WTC11 (cell line): Measurements from ENCODE around the gene PTGS1. TPM values are rescaled to one million over a fixed set of nuclear protein-coding genes. Genes with fewer than 3 reads are reported as not detected.

Experiments used
- ATAC-seq: fragments of 200-7000 bp; cut with Tn5 transposase; 2 replicates; pipeline ENCODE4 v1.10.0; 2021; ENCODE audit warnings: mild to moderate bottlenecking, moderate library complexity
- CTCF ChIA-PET: fragments of 300-600 bp; sonication (Branson Sonifier 250); formaldehyde crosslinking; loops from one replicate; lab custom pipeline; 2021; ENCODE audit warnings: antibody characterized with exemption; lab: Charles Lee
- POLR2A ChIA-PET: fragments of 350-600 bp; sonication (Branson Sonifier 250); formaldehyde crosslinking; loops from one replicate; lab custom pipeline; 2021; ENCODE audit warnings: antibody characterized with exemption; lab: Charles Lee
- DNase-seq: peaks from one replicate; pipeline ENCODE4 v3.0.0; 2021; ENCODE audit warnings: low spot score
- H3K27ac Mint-ChIP-seq: 2 replicates; pipeline ENCODE4 v1.8.0; 2021; ENCODE audit warnings: mixed read lengths
- H3K27me3 Mint-ChIP-seq: 2 replicates; pipeline ENCODE4 v1.8.0; 2021; ENCODE audit warnings: low read depth, mild to moderate bottlenecking, moderate library complexity, mixed read lengths
- H3K36me3 Mint-ChIP-seq: 2 replicates; pipeline ENCODE4 v1.8.0; 2021; ENCODE audit warnings: mixed read lengths
- H3K4me1 Mint-ChIP-seq: 2 replicates; pipeline ENCODE4 v1.8.0; 2022; ENCODE audit warnings: mixed read lengths
- H3K4me3 Mint-ChIP-seq: 2 replicates; pipeline ENCODE4 v1.8.0; 2021; ENCODE audit warnings: mild to moderate bottlenecking, moderate library complexity, mixed read lengths
- H3K9me3 Mint-ChIP-seq: 2 replicates; pipeline ENCODE4 v1.8.0; 2021; ENCODE audit warnings: mixed read lengths
- ARID4B ChIP-seq: sonication (generic); formaldehyde crosslinking; IDR thresholded peaks from 2 replicates; pipeline ENCODE4 v1.8.0; 2023; ENCODE audit warnings: missing genetic modification reagents, mild to moderate bottlenecking, borderline replicate concordance
- ESRRA ChIP-seq: sonication (generic); formaldehyde crosslinking; IDR thresholded peaks from 2 replicates; pipeline ENCODE4 v1.8.1; 2022; ENCODE audit warnings: mild to moderate bottlenecking, missing genetic modification reagents, borderline replicate concordance
- ETV6 ChIP-seq: sonication (generic); formaldehyde crosslinking; IDR thresholded peaks from 2 replicates; pipeline ENCODE4 v1.8.1; 2022; ENCODE audit warnings: mild to moderate bottlenecking, missing genetic modification reagents
- GABPB1 ChIP-seq: sonication (generic); formaldehyde crosslinking; IDR thresholded peaks from 2 replicates; pipeline ENCODE4 v1.8.1; 2023; ENCODE audit warnings: mild to moderate bottlenecking, missing genetic modification reagents
- HMGXB4 ChIP-seq: sonication (generic); formaldehyde crosslinking; IDR thresholded peaks from 2 replicates; pipeline ENCODE4 v1.8.1; 2023; ENCODE audit warnings: mild to moderate bottlenecking, moderate library complexity, missing genetic modification reagents
- KAT7 ChIP-seq: sonication (generic); formaldehyde crosslinking; IDR thresholded peaks from 2 replicates; pipeline ENCODE4 v1.8.1; 2023; ENCODE audit warnings: missing genetic modification reagents, mild to moderate bottlenecking, borderline replicate concordance
- MYBL2 ChIP-seq: sonication (generic); formaldehyde crosslinking; IDR thresholded peaks from 2 replicates; pipeline ENCODE4 v1.8.1; 2023; ENCODE audit warnings: mild to moderate bottlenecking, moderate library complexity, missing genetic modification reagents
- NFATC4 ChIP-seq: fragments of 250-450 bp; sonication (Bioruptor Pico); IDR thresholded peaks from 2 replicates; pipeline ENCODE4 v1.9.0; 2021; ENCODE audit warnings: mild to moderate bottlenecking
- NR2C2 ChIP-seq: sonication (generic); formaldehyde crosslinking; IDR thresholded peaks from 2 replicates; pipeline ENCODE4 v1.8.0; 2022; ENCODE audit warnings: mild to moderate bottlenecking, missing genetic modification reagents
- NR3C1 ChIP-seq: sonication (generic); formaldehyde crosslinking; conservative IDR thresholded peaks from 2 replicates; pipeline ENCODE4 v1.8.1; 2023; ENCODE audit warnings: low read depth, mild to moderate bottlenecking, missing genetic modification reagents
- PRDM15 ChIP-seq: sonication (generic); formaldehyde crosslinking; IDR thresholded peaks from 2 replicates; pipeline ENCODE4 v1.8.0; 2022; ENCODE audit warnings: missing genetic modification reagents
- PRRX2 ChIP-seq: fragments of 250-450 bp; sonication (Bioruptor Pico); IDR thresholded peaks from 2 replicates; pipeline ENCODE4 v1.8.0; 2021; ENCODE audit warnings: mild to moderate bottlenecking
- TCF7 ChIP-seq: sonication (generic); formaldehyde crosslinking; IDR thresholded peaks from 2 replicates; pipeline ENCODE4 v1.8.0; 2022; ENCODE audit warnings: mild to moderate bottlenecking, low read depth, missing genetic modification reagents, moderate library complexity
- TP53 ChIP-seq: sonication (generic); formaldehyde crosslinking; IDR thresholded peaks from 2 replicates; pipeline ENCODE4 v1.8.1; 2023; ENCODE audit warnings: mild to moderate bottlenecking, missing genetic modification reagents
- ZMAT4 ChIP-seq: fragments of 250-450 bp; sonication (Bioruptor Pico); IDR thresholded peaks from 2 replicates; pipeline ENCODE4 v1.9.0; 2021; ENCODE audit warnings: mild to moderate bottlenecking
- ZNF219 ChIP-seq: sonication (generic); formaldehyde crosslinking; IDR thresholded peaks from 2 replicates; pipeline ENCODE4 v1.8.0; 2023; ENCODE audit warnings: missing genetic modification reagents, mild to moderate bottlenecking, borderline replicate concordance
- ZNF232 ChIP-seq: sonication (generic); formaldehyde crosslinking; IDR thresholded peaks from 2 replicates; pipeline ENCODE4 v1.8.0; 2022; ENCODE audit warnings: mild to moderate bottlenecking, missing genetic modification reagents
- total RNA-seq: library from RNA; stranded (reverse); gene quantifications from 3 replicates; pipeline ENCODE4 v1.2.3, GENCODE V29; 2021
- TF ChIP-seq, protein P1 (sequence below): fragments of 250-450 bp; sonication (Bioruptor Pico); IDR thresholded peaks from 2 replicates; pipeline ENCODE4 v2.1.2; 2022; ENCODE audit warnings: mild to moderate bottlenecking, moderate library complexity
- TF ChIP-seq, protein P2 (sequence below): sonication (generic); formaldehyde crosslinking; IDR thresholded peaks from 2 replicates; pipeline ENCODE4 v1.8.0; 2022; ENCODE audit warnings: mild to moderate bottlenecking, missing genetic modification reagents

PTGS1 gene
- total RNA-seq, 1 experiment from 2014 or later = 1.0 TPM

DNA sequence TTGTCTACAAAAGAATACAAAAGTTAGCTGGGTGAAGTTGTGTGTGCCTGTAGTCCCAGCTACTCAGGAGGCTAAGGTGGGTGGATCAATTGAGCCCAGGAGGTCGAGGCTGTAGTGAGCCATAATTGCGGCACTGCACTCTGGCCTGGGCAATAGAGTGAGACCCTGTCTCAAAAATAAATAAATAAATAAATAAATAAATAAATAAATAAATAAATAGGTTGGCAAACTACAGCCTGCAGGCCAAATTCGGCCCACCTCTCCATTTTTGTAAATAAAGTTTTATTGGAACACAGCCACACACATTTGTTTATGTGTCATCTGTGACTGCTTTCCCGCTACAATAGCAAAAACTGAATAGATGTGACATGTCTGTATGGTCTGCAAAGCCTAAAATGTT is 9.5 kb downstream of the PTGS1 start:
- ATAC-seq (no peak), DNase-seq (no peak)
- peaks cover 11% of the 10 kb centered on the region for H3K9me3 Mint-ChIP-seq
- ChIA-PET CTCF (no interaction called here), POLR2A (no interaction called here)
- H3K27ac Mint-ChIP-seq = no peak overlapping the region
- no peak overlapping the region for H3K4me3 Mint-ChIP-seq
- TF ChIP-seq, protein P1, sequence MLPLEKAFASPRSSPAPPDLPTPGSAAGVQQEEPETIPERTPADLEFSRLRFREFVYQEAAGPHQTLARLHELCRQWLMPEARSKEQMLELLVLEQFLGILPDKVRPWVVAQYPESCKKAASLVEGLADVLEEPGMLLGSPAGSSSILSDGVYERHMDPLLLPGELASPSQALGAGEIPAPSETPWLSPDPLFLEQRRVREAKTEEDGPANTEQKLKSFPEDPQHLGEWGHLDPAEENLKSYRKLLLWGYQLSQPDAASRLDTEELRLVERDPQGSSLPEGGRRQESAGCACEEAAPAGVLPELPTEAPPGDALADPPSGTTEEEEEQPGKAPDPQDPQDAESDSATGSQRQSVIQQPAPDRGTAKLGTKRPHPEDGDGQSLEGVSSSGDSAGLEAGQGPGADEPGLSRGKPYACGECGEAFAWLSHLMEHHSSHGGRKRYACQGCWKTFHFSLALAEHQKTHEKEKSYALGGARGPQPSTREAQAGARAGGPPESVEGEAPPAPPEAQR (CRISPR knock-in tag) = no peak
- TF ChIP-seq HMGXB4 (CRISPR knock-in tag) (no peak), PRRX2 (CRISPR knock-in tag) (no peak), ZNF219 (no peak), ETV6 (CRISPR knock-in tag) (no peak), NFATC4 (CRISPR knock-in tag) (no peak), NR3C1 (CRISPR knock-in tag) (no peak), PRDM15 (CRISPR knock-in tag) (no peak), ESRRA (CRISPR knock-in tag) (no peak), GABPB1 (no peak)
- H3K4me1 Mint-ChIP-seq = peaks cover 14% of the 10 kb centered on the region
- peaks cover 5% of the 10 kb centered on the region for H3K27me3 Mint-ChIP-seq
- H3K36me3 Mint-ChIP-seq = 0 out of 2 replicates have a peak, but pooled peaks cover 3% of the 10 kb centered on the region

DNA sequence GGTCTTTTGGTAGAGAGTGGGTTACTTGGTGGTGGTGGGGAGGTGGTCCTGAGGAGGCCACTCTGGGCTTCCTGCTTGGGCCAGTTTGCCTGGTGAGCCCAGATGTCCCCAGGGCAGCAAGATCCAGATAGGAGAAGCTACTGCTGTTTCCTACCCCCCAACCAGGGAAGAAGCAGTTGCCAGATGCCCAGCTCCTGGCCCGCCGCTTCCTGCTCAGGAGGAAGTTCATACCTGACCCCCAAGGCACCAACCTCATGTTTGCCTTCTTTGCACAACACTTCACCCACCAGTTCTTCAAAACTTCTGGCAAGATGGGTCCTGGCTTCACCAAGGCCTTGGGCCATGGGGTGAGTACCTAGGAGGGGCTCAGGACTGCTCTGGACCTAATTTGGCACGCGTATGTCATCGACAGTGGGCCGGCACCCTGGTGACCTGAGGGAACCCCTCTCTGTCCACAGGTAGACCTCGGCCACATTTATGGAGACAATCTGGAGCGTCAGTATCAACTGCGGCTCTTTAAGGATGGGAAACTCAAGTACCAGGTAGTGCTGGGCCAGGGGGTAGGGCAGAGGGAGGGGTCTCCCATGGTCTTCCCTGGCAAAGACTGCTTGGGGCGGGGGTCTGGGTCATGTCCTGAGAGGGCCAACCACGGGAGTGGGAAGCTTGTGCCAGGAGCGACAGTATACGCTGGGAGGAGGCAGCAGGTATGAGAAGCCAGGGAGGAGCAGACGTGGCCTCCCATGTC is 10.6 kb downstream of the PTGS1 start:
- CTCF ChIA-PET = no interaction called here
- Mint-ChIP-seq H3K27ac (no peak overlapping the region), H3K36me3 (0 out of 2 replicates have a peak, but pooled peaks cover 3% of the 10 kb centered on the region)
- TF ChIP-seq, protein P2, sequence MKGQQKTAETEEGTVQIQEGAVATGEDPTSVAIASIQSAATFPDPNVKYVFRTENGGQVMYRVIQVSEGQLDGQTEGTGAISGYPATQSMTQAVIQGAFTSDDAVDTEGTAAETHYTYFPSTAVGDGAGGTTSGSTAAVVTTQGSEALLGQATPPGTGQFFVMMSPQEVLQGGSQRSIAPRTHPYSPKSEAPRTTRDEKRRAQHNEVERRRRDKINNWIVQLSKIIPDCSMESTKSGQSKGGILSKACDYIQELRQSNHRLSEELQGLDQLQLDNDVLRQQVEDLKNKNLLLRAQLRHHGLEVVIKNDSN (CRISPR knock-in tag) = no peak
- TF ChIP-seq ARID4B (CRISPR knock-in tag) = no peak
- no peak for TF ChIP-seq TP53 (CRISPR knock-in tag)
- TF ChIP-seq TCF7 = no peak
- no peak for TF ChIP-seq NR3C1 (CRISPR knock-in tag)
- TF ChIP-seq MYBL2 (CRISPR knock-in tag) = no peak
- no peak for TF ChIP-seq ZMAT4
- no peak for TF ChIP-seq ZNF232 (CRISPR knock-in tag)
- TF ChIP-seq, protein P1 (CRISPR knock-in tag) = no peak
- no peak for TF ChIP-seq NR2C2 (CRISPR knock-in tag)
- TF ChIP-seq KAT7 (CRISPR knock-in tag) = no peak
- TF ChIP-seq, all 79 proteins: peak for 0
- ATAC-seq = no peak
- POLR2A ChIA-PET = no interaction called here
- Mint-ChIP-seq H3K4me1 (peaks cover 3% of the 10 kb centered on the region), H3K9me3 (peaks cover 11% of the 10 kb centered on the region), H3K27me3 (no peaks in the 10 kb centered on the region), H3K4me3 (no peak overlapping the region)
- DNase-seq = no peak
